ENCODE data around the gene COX18.

DNA sequence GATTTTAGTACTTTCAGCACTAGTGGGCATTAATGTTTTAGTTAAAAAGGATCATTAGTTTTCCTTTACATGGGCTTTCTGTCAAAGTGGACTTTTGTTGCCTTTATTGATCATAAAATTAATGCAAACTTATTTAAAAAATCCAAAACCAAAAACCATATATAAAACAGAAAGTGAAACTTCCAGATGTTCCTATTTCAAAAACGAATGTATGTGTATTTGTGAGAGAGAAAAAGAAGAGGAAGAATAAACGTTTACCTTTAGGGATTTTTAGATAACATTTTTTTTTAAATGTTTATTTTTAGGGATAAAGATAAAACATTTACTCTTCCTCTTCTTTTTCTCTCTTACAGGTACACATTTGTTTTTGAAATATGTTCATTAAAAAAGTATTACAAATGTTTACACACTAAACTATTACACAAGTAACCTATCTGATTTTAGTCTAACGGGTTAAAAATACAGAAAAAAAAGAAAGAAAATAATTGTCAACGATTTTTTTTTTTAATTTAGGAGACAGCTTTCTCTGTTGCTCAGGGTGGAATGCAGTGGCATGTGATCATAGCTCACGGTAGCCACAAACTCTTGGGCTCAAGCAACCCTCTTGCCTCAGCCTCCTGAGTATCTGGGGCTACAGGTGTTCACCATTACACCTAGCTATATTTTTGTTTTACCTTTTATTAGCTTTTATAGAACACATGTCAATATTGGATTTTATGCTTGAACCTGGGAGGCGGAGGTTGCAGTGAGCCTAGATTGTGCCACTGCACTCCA is 16.8 kb upstream of the COX18 start:
- TF ChIP-seq POLR2A (IDR thresholded peaks at IDR 0.05; ENCODE audit: low read length), result no peak
- TF ChIP-seq GATA1 (IDR thresholded peaks at IDR 0.05; ENCODE audit: low read depth, low read length), result no peak

All from erythroblast (primary cell).